HepG2 (cell line): Measurements from ENCODE around the gene METTL22. TPM values are rescaled to one million over a fixed set of nuclear protein-coding genes. Genes with fewer than 3 reads are reported as not detected.
A peak's percentile ranks its signal among the peaks of the same experiment; 100 is the strongest.

ENCODE experiments used
- ATAC-seq: fragments of 200-7000 bp; cut with Tn5 transposase; 3 replicates; pipeline ENCODE4 v1.9.1; 2020; ENCODE audit warnings: mild to moderate bottlenecking, moderate library complexity
- BruUV-seq: library from RNA; stranded (reverse); fragments of 400-500 nt; replicated peaks from 2 replicates; lab custom pipeline; 2021; lab: Mats Ljungman, UMichigan
- CTCF ChIA-PET: fragments of 300-600 bp; formaldehyde crosslinking; extraction: SDS; loops from one replicate; lab custom pipeline; 2021; ENCODE audit warnings: low total read pairs, inconsistent platforms, low intra/inter-chr PET ratio; lab: Yijun Ruan, JAX
- POLR2A ChIA-PET: fragments of 350-600 bp; sonication (Branson Sonifier 250); formaldehyde crosslinking; loops from one replicate; lab custom pipeline; 2020; ENCODE audit warnings: antibody characterized with exemption, inconsistent platforms; lab: Yijun Ruan, JAX
- DNase-seq: peaks from one replicate; pipeline ENCODE4 v3.0.0-alpha.2; 2015; ENCODE audit warnings: low spot score
- FAIRE-seq: peaks from 3 replicates; lab custom pipeline; 2011; peaks lifted over from hg19 to GRCh38; lab: Jason Lieb, UNC
- H2AFZ ChIP-seq: one replicate; pipeline ENCODE4 v1.6.1; 2011; ENCODE audit warnings: low read length, inconsistent platforms
- H3K27ac ChIP-seq: fragments of 300-600 bp; 3 replicates; pipeline ENCODE4 v1.8.0; 2011; ENCODE audit warnings: mixed run types, mild to moderate bottlenecking, mixed read lengths, low read length, inconsistent platforms; ENCODE audit not compliant: insufficient read depth; ENCODE audit errors: extremely low read length
- H3K27me3 ChIP-seq, 2 experiments: fragments of 200-600 bp in 1 of 2; 2 replicates in 1 of 2; 3 replicates in 1 of 2; pipeline versions ENCODE4 v1.6.0 to v1.8.0; 2011; ENCODE audit warnings: low read length in 2 of 2, mild to moderate bottlenecking in 2 of 2, moderate library complexity in 2 of 2, inconsistent platforms in 1 of 2; ENCODE audit not compliant: insufficient read depth in 2 of 2, control insufficient read depth in 1 of 2
- H3K36me3 ChIP-seq, 2 experiments: fragments of 200-600 bp in 1 of 2; replicated peaks in 1 of 2; 2 replicates in 1 of 2; 3 replicates in 1 of 2; pipeline versions ENCODE4 v1.5.1 to v1.8.0; 2011; ENCODE audit warnings: low read length in 2 of 2, inconsistent platforms in 1 of 2; ENCODE audit not compliant: insufficient read depth in 2 of 2, control insufficient read depth in 1 of 2
- H3K4me1 ChIP-seq: 2 replicates; pipeline ENCODE4 v1.5.1; 2012; ENCODE audit warnings: low read length, inconsistent platforms; ENCODE audit not compliant: insufficient read depth
- H3K4me2 ChIP-seq: 2 replicates; pipeline ENCODE4 v1.6.0; 2011; ENCODE audit warnings: low read depth, low read length, inconsistent platforms
- H3K4me3 ChIP-seq, 3 experiments: fragments of 200-600 bp in 1 of 3; sonication (generic), shearing (Covaris generic) in 1 of 3; replicated peaks in 1 of 3; 2 replicates each; pipeline ENCODE4 v1.5.1; 2011 to 2016; ENCODE audit warnings: low read length in 3 of 3, inconsistent platforms in 2 of 3, low read depth in 2 of 3, mild to moderate bottlenecking in 2 of 3, control low read depth in 1 of 3, mixed read lengths in 1 of 3; ENCODE audit not compliant: insufficient read depth in 1 of 3
- H3K79me2 ChIP-seq: one replicate; pipeline ENCODE4 v1.6.1; 2011; ENCODE audit warnings: low read length, inconsistent platforms; ENCODE audit not compliant: insufficient read depth
- H3K9ac ChIP-seq: 2 replicates; pipeline ENCODE4 v1.6.0; 2011; ENCODE audit warnings: mild to moderate bottlenecking, low read depth, low read length, inconsistent platforms; ENCODE audit not compliant: insufficient read depth
- H3K9me3 ChIP-seq: 2 replicates; pipeline ENCODE4 v1.5.1; 2012; ENCODE audit warnings: mild to moderate bottlenecking, low read length
- H4K20me1 ChIP-seq: 2 replicates; pipeline ENCODE4 v1.6.0; 2011; ENCODE audit warnings: inconsistent platforms, mild to moderate bottlenecking, low read length, moderate library complexity; ENCODE audit not compliant: insufficient read depth
- CC2D1A ChIP-seq: sonication (generic); formaldehyde crosslinking; IDR thresholded peaks from 2 replicates; pipeline ENCODE4 v1.8.1; 2023; ENCODE audit warnings: mild to moderate bottlenecking, missing genetic modification reagents
- KLF16 ChIP-seq, 2 experiments: sonication (generic) in 1 of 2; formaldehyde crosslinking in 1 of 2; IDR thresholded peaks; 2 replicates each; pipeline versions ENCODE4 v1.6.1 to v1.8.0; 2016 to 2023; ENCODE audit warnings: missing genetic modification reagents in 2 of 2, missing compliant biosample characterization in 1 of 2
- NFE2L1 ChIP-seq: sonication (generic); formaldehyde crosslinking; IDR thresholded peaks from 2 replicates; pipeline ENCODE4 v1.4.0; 2020; ENCODE audit warnings: missing genetic modification reagents, mild to moderate bottlenecking, borderline replicate concordance
- RAD51 ChIP-seq: fragments of 450-650 bp; IDR thresholded peaks from 2 replicates; pipeline ENCODE4 v1.6.1; 2016; ENCODE audit warnings: borderline replicate concordance
- THYN1 ChIP-seq: sonication (generic); formaldehyde crosslinking; IDR thresholded peaks from 2 replicates; pipeline ENCODE4 v1.8.1; 2023; ENCODE audit warnings: low read depth, mild to moderate bottlenecking, moderate library complexity, missing genetic modification reagents, borderline replicate concordance
- ZBTB2 ChIP-seq: sonication (generic); formaldehyde crosslinking; IDR thresholded peaks from 2 replicates; pipeline ENCODE4 v1.8.0; 2022; ENCODE audit warnings: low read depth, missing genetic modification reagents
- ZKSCAN5 ChIP-seq: sonication (generic); formaldehyde crosslinking; IDR thresholded peaks from 2 replicates; pipeline ENCODE4 v1.5.1; 2020; ENCODE audit warnings: mild to moderate bottlenecking, missing genetic modification reagents
- ZNF343 ChIP-seq: sonication (generic); formaldehyde crosslinking; IDR thresholded peaks from 2 replicates; pipeline ENCODE4 v1.4.0; 2020; ENCODE audit warnings: mild to moderate bottlenecking, missing genetic modification reagents
- ZNF496 ChIP-seq: sonication (generic); formaldehyde crosslinking; IDR thresholded peaks from 2 replicates; pipeline ENCODE4 v1.8.1; 2023; ENCODE audit warnings: mild to moderate bottlenecking, moderate library complexity, missing genetic modification reagents; ENCODE audit not compliant: insufficient replicate concordance
- ZNF646 ChIP-seq: sonication (generic); formaldehyde crosslinking; IDR thresholded peaks from 2 replicates; pipeline ENCODE4 v1.9.0; 2021; ENCODE audit warnings: mild to moderate bottlenecking, missing genetic modification reagents
- ZNF674 ChIP-seq: sonication (generic); formaldehyde crosslinking; IDR thresholded peaks from 2 replicates; pipeline ENCODE4 v1.5.0; 2020; ENCODE audit warnings: low read depth, mild to moderate bottlenecking, missing genetic modification reagents
- ZSCAN12 ChIP-seq: sonication (generic); formaldehyde crosslinking; IDR thresholded peaks from 2 replicates; pipeline ENCODE4 v1.9.0; 2021; ENCODE audit warnings: mild to moderate bottlenecking, missing genetic modification reagents
- WGBS: methylation state at CpG from one replicate; pipeline ENCODE4 v1.1.6; 2017; ENCODE audit warnings: low lambda C conversion rate; 5-methylcytosine and 5-hydroxymethylcytosine counted together
- in situ Hi-C: cut with HindIII; loops from 2 replicates; pipeline ENCODE4 v1.10.0; 2017; ENCODE audit warnings: low pct_unique_long_range_greater_than_20kb; ENCODE audit not compliant: extremely low pct_ligation_motif_present
- intact Hi-C: fragments of 100-400 bp; cut with micrococcal nuclease; formaldehyde crosslinking; loops from one replicate; pipeline ENCODE4 v1.10.0; 2022; ENCODE audit not compliant: unreplicated experiment
- polyA plus RNA-seq, 8 experiments: library from polyadenylated mRNA; depleted of rRNA in 3 of 8; stranded (reverse) in 7 of 8; unstranded in 1 of 8; fragments of >200 nt; fragmentation: Illumina TruSeq in 4 of 8; extraction: Trizol in 4 of 8; gene quantifications; 2 replicates each; pipeline versions ENCODE4 v1.2.1 to v1.2.3, GENCODE V29; 2011 to 2016; ENCODE audit warnings: low read depth in 4 of 8, missing spikeins in 1 of 8, mixed read lengths in 1 of 8; ENCODE audit not compliant: insufficient read depth in 1 of 8
- total RNA-seq, 5 experiments: library from RNA; depleted of rRNA; stranded (reverse); fragments of >200 nt; fragmentation: Illumina TruSeq; extraction: Trizol; gene quantifications; 2 replicates each; pipeline ENCODE4 v1.2.3, GENCODE V29; 2016; ENCODE audit warnings: low read depth in 1 of 5
- TF ChIP-seq, protein P1 (sequence below): sonication (generic); formaldehyde crosslinking; IDR thresholded peaks from 2 replicates; pipeline ENCODE4 v1.4.0; 2020; ENCODE audit warnings: missing genetic modification reagents, mild to moderate bottlenecking, borderline replicate concordance

The METTL22 gene
- total and polyA plus RNA-seq, 2 of the 13 experiments (the other 11 are each of a cell fraction or from before 2014, with no cell fraction given), result 36.2 to 94.8 TPM

- CTCF ChIA-PET, result no interaction called here
- POLR2A ChIA-PET, result no interaction called here
- Histone ChIP-seq H2AFZ (no peak overlapping the region), H3K4me1 (peaks cover 20% of the 10 kb centered on the region), H3K9ac (no peak overlapping the region), H3K79me2 (no peaks in the 10 kb centered on the region), H3K27me3 (peaks cover 6 to 24% of the 10 kb centered on the region in 2 experiments; a peak in 4 of 5 replicates), H3K27ac (no peak overlapping the region), H3K9me3 (peaks cover 15% of the 10 kb centered on the region), H3K36me3 (no peaks in the 10 kb centered on the region), H4K20me1 (no peaks in the 10 kb centered on the region), H3K4me3 (no peak overlapping the region), H3K4me2 (peak overlapping the region; percentile 33; the same call in 1 of the 2 replicates)
- WGBS, result 28% methylated on average over 9 of the region's 9 CpGs
- no TSS peak for BruUV-seq
- no peak for ATAC-seq
- no peak for FAIRE-seq
- in situ Hi-C loops (no loop called here), intact Hi-C loops (no loop called here)
- DNase-seq, result no peak
- no peak for TF ChIP-seq THYN1 (CRISPR knock-in tag)
- TF ChIP-seq ZNF674 (CRISPR knock-in tag), result no peak
- TF ChIP-seq ZSCAN12 (CRISPR knock-in tag), result no peak
- no peak for TF ChIP-seq ZNF646 (CRISPR knock-in tag)
- TF ChIP-seq CC2D1A, result no peak
- no peak for TF ChIP-seq KLF16 (CRISPR knock-in tag; IDR thresholded peaks at IDR 0.05)
- TF ChIP-seq, protein P1, sequence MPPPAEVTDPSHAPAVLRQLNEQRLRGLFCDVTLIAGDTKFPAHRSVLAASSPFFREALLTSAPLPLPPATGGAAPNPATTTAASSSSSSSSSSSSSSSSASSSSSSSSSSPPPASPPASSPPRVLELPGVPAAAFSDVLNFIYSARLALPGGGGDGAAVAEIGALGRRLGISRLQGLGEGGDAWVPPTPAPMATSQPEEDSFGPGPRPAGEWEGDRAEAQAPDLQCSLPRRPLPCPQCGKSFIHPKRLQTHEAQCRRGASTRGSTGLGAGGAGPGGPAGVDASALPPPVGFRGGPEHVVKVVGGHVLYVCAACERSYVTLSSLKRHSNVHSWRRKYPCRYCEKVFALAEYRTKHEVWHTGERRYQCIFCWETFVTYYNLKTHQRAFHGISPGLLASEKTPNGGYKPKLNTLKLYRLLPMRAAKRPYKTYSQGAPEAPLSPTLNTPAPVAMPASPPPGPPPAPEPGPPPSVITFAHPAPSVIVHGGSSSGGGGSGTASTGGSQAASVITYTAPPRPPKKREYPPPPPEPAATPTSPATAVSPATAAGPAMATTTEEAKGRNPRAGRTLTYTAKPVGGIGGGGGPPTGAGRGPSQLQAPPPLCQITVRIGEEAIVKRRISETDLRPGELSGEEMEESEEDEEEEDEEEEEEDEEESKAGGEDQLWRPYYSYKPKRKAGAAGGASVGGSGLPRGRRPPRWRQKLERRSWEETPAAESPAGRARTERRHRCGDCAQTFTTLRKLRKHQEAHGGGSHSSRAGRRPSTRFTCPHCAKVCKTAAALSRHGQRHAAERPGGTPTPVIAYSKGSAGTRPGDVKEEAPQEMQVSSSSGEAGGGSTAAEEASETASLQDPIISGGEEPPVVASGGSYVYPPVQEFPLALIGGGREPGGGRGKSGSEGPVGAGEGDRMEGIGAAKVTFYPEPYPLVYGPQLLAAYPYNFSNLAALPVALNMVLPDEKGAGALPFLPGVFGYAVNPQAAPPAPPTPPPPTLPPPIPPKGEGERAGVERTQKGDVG (CRISPR knock-in tag), result no peak
- no peak for TF ChIP-seq RAD51
- TF ChIP-seq ZNF343, result no peak
- TF ChIP-seq ZKSCAN5 (CRISPR knock-in tag), result no peak
- no peak for TF ChIP-seq NFE2L1 (CRISPR knock-in tag)
- no peak for TF ChIP-seq ZNF496 (CRISPR knock-in tag)
- TF ChIP-seq ZBTB2, result no peak
Observed at GRCh38 chr16:8594149-8594666, 27.3 kb upstream of the METTL22 start.
